Ascending aorta (tissue), 2 donors: ENCODE measurements around the gene NDFIP1. TPM values are rescaled to one million over a fixed set of nuclear protein-coding genes. Genes with fewer than 3 reads are reported as not detected.

ENCODE experiments used
- DNase-seq, 2 donors: peaks; one replicate each; pipeline ENCODE4 v3.0.0-alpha.2; 2019; ENCODE audit warnings: low spot score in 2 of 2
- H3K27ac ChIP-seq, 2 donors: fragments of 200-600 bp; sonication (generic); one replicate each; pipeline ENCODE4 v1.5.1; 2016 to 2017; ENCODE audit warnings: mild to moderate bottlenecking in 1 of 2
- H3K27me3 ChIP-seq: fragments of 200-600 bp; sonication (generic); one replicate; pipeline ENCODE4 v1.5.1; 2017
- H3K36me3 ChIP-seq, 2 donors: fragments of 200-600 bp; sonication (generic); one replicate each; pipeline ENCODE4 v1.5.1; 2016
- H3K4me1 ChIP-seq, 2 donors: fragments of 200-600 bp; sonication (generic); one replicate each; pipeline ENCODE4 v1.5.1; 2016 to 2017; ENCODE audit warnings: mild to moderate bottlenecking in 1 of 2
- H3K4me3 ChIP-seq, 2 donors: fragments of 200-600 bp; sonication (generic); one replicate each; pipeline ENCODE4 v1.5.1; 2016 to 2017; ENCODE audit warnings: mild to moderate bottlenecking in 1 of 2
- H3K9me3 ChIP-seq, 2 donors: fragments of 200-600 bp; sonication (generic); one replicate each; pipeline ENCODE4 v1.5.1; 2016
- intact Hi-C: fragments of 100-400 bp; cut with DNase I; formaldehyde crosslinking; loops from one replicate; pipeline ENCODE4 v1.15.1; 2023
- total RNA-seq: library from RNA; depleted of rRNA; stranded (reverse); fragments of >200 nt; gene quantifications from one replicate; pipeline ENCODE4 v1.1.0, GENCODE V29; 2016
- TF ChIP-seq, protein P1 (sequence below), 3 experiments: fragments of 200-600 bp in 2 of 3; fragments of 450-650 bp in 1 of 3; sonication (generic) in 2 of 3; IDR thresholded peaks; one replicate each; pipeline ENCODE4 v1.5.1; 2016 to 2019; ENCODE audit warnings: antibody characterized with exemption in 3 of 3, mild to moderate bottlenecking in 1 of 3, moderate library complexity in 1 of 3

NDFIP1 gene
- total RNA-seq: 310 TPM

DNA sequence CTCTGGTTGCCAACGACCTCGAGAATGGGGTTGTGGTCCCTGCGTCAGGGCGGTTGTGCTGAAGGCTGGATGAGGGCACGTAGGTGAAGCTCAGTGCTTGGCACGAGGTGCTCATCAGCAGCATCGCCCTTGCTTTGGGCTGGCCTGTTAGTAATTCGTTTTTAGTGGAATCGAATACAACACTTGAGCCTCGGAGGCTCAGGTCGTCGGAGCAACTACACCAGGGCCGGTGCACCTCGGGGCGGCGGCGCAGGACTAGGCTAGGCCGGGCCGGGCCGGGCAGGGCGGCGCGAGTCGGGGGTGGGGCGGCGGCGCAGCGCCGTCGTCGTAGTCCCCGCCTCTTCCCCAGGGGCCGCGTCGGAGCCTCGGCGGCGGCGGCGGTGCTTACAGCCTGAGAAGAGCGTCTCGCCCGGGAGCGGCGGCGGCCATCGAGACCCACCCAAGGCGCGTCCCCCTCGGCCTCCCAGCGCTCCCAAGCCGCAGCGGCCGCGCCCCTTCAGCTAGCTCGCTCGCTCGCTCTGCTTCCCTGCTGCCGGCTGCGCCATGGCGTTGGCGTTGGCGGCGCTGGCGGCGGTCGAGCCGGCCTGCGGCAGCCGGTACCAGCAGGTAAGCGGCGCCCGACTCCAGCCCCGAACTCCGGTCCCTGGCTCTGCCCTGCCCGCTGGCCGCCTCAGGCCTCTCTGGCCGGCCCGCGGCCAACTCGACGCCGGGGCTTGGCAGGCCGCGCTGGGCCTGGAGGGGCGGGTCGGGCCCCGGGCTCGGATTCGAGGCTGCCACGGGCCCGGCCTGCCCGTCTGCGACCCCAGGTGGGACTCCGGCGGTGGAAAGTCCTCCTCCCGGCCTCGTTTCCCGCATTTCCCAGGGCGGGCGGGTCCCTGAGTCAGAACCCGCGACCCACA lies at the start of gene NDFIP1:
NDFIP1 (plus strand) TSS at position 348 of the 899 bp plus-strand sequence; CDS start at position 544, 196 bp downstream.
- Histone ChIP-seq H3K27ac (peak within 1 kb of the TSS; percentile 98 to 100), H3K9me3 (no peaks in the 10 kb centered on the region), H3K36me3 (peaks cover 0 to 4% of the 10 kb centered on the region in 2 donors), H3K4me1 (peaks cover 11 to 36% of the 10 kb centered on the region in 2 donors), H3K4me3 (peak within 1 kb of the TSS; percentile 85 to 93), H3K27me3 (no peaks in the 10 kb centered on the region)
- intact Hi-C loops: loop anchor here (2.0 to 5.0 kb wide), 3 partner anchors 34 to 96 kb away; partner anchors contain the start of gene GNPDA1
- TF ChIP-seq, protein P1, sequence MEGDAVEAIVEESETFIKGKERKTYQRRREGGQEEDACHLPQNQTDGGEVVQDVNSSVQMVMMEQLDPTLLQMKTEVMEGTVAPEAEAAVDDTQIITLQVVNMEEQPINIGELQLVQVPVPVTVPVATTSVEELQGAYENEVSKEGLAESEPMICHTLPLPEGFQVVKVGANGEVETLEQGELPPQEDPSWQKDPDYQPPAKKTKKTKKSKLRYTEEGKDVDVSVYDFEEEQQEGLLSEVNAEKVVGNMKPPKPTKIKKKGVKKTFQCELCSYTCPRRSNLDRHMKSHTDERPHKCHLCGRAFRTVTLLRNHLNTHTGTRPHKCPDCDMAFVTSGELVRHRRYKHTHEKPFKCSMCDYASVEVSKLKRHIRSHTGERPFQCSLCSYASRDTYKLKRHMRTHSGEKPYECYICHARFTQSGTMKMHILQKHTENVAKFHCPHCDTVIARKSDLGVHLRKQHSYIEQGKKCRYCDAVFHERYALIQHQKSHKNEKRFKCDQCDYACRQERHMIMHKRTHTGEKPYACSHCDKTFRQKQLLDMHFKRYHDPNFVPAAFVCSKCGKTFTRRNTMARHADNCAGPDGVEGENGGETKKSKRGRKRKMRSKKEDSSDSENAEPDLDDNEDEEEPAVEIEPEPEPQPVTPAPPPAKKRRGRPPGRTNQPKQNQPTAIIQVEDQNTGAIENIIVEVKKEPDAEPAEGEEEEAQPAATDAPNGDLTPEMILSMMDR (IDR thresholded peaks at IDR 0.05): peak in 2 of 3 experiments; percentile 15 to 25
- DNase-seq: peak; percentile 47 to 90

DNA sequence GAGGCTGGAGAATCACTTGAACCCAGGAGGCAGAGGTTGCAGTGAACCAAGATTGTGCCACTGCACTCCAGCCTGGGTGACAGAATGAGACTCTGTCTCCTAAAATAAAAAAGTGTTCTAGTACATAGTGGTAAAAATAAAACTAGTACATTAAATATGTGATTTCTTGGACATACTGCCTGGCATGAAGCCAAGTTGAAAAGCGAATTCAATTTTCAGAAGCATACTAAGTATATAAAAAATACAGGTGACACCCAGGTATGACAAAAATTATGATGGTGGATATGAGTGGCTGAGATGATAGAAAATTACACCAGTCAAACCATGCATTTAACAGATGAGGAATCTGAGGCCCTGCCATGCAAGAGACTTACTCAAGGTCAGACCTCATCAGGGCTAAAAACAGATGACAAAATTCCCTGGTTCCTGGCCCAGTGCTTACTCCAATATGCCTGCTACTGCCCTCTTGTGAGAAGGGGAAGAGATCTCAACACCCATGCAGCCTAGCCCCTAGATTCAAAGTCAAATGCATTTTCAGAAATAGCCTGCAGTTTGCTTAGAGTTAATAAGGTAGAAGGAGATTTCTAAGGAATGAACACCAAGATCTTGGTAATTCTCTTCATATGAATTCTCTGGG lies 49.2 kb upstream of the NDFIP1 start:
- peak overlapping the region in 1 of 2 donors; percentile 53 for H3K27ac ChIP-seq
- intact Hi-C loops: no loop called here
- H3K4me1 ChIP-seq: peaks cover 8 to 21% of the 10 kb centered on the region in 2 donors
- TF ChIP-seq, protein P1 (IDR thresholded peaks at IDR 0.05): peak in 2 of 3 experiments; percentile 25 to 37
- H3K27me3 ChIP-seq: no peaks in the 10 kb centered on the region
- H3K9me3 ChIP-seq: no peaks in the 10 kb centered on the region
- DNase-seq: no peak
- H3K4me3 ChIP-seq: no peak overlapping the region
- H3K36me3 ChIP-seq: no peaks in the 10 kb centered on the region

GRCh38 chr5:142063376-142063775 lies 45.2 kb upstream of the NDFIP1 start:
- no peak for DNase-seq
- Histone ChIP-seq H3K4me3 (no peak overlapping the region), H3K36me3 (no peaks in the 10 kb centered on the region), H3K9me3 (no peaks in the 10 kb centered on the region), H3K27ac (peak overlapping the region; percentile 74 to 88), H3K27me3 (no peaks in the 10 kb centered on the region), H3K4me1 (peaks cover 8 to 29% of the 10 kb centered on the region in 2 donors)
- TF ChIP-seq, protein P1 (IDR thresholded peaks at IDR 0.05): no peak
- intact Hi-C loops: no loop called here

DNA sequence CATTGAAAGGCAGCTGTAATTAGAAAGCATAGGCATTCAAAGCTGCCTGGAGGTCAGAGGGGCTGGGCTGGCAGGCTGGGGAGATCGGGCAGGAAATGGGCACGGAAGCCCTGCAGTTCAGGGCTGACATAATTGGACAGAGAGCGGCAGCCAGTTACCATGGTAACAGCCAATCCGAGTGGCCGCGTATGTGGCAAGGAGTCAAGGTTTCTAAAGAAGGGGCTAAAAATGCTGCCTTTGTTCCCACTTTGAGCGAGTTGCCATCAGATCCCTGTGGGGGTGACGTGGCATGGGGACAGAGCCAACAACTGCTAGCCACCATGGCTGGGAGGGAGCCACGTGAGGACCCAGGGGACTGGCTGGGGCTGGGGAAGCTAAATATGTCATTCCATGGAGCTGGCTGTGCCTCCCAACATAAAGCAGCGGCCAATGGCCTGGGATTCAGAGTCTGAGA lies 44.7 kb upstream of the NDFIP1 start:
- TF ChIP-seq, protein P1 (IDR thresholded peaks at IDR 0.05): no peak
- peaks cover 8 to 28% of the 10 kb centered on the region in 2 donors for H3K4me1 ChIP-seq
- no peaks in the 10 kb centered on the region for H3K36me3 ChIP-seq
- peak overlapping the region; percentile 74 to 88 for H3K27ac ChIP-seq
- H3K27me3 ChIP-seq: no peaks in the 10 kb centered on the region
- H3K4me3 ChIP-seq: no peak overlapping the region
- intact Hi-C loops: loop anchor here (2.0 kb wide), 4 partner anchors 31 to 51 kb away; partner anchors contain the start of genes GNPDA1 and NDFIP1
- H3K9me3 ChIP-seq: no peaks in the 10 kb centered on the region
- peak; percentile 91 to 98 for DNase-seq

DNA sequence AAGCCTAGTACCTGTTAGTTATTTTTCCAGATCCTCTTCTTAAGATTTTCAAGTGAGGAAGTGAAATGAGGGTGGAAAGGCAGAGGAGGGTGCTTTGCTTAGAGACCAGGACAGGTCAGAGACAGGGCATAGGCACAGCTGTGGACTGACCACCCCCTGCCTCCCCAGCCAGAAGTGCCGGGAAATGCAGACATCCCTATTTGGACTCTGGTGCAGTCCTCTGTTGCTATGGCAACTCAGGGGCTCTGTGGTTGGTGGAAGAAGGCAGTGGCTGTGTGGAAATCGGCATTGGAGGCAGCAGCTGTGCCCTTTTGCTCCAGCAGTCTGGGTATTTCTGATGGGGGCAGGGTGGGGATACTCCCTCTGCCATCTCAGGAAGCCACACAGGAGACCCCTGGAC lies 43.3 kb upstream of the NDFIP1 start:
- peaks cover 8 to 20% of the 10 kb centered on the region in 2 donors for H3K4me1 ChIP-seq
- TF ChIP-seq, protein P1 (IDR thresholded peaks at IDR 0.05): no peak
- H3K4me3 ChIP-seq: no peak overlapping the region
- intact Hi-C loops: loop anchor here (2.0 kb wide), 4 partner anchors 30 to 52 kb away; partner anchors contain the start of genes GNPDA1 and NDFIP1
- H3K27ac ChIP-seq: peak overlapping the region; percentile 74 to 88
- H3K27me3 ChIP-seq: no peaks in the 10 kb centered on the region
- H3K9me3 ChIP-seq: no peaks in the 10 kb centered on the region
- H3K36me3 ChIP-seq: no peaks in the 10 kb centered on the region
- no peak for DNase-seq
